ENCODE results near the gene SLC25A48. TPM values are rescaled to one million over a fixed set of nuclear protein-coding genes. Genes with fewer than 3 reads are reported as not detected.

SLC25A48 gene
- polyA plus RNA-seq, 5 donors, result 0.72 to 1.8 (median 0.85) TPM

DNA sequence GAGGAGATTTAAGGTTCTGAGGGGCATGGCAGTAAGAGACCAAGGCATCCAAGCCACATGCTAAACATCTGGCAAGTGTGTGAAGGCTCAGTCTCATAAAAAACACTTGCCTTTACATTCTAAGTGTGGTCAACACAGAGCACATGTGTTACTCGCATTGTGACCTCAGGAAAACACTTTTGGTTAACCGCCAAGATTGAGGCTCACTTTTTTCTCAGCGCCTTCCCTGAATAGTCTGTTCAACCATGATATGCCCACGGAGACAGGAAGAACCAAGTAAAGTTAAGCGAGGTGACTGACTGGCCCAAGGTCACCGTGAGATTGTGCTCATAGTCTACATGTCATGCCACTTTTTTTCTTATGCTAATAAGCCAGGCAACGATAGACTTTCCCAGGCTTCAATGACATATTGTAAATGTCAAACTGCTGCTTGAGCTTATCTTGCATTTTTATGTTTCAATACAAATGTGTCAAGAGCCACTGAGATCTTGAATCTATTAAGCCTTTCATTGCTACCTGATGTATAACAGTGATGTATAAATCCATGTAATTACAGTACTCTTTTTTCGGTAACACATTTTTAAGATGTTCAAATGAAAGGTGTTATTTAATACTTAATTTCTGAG is 82.3 kb downstream of the SLC25A48 start:
- DNase-seq, result no peak

DNA sequence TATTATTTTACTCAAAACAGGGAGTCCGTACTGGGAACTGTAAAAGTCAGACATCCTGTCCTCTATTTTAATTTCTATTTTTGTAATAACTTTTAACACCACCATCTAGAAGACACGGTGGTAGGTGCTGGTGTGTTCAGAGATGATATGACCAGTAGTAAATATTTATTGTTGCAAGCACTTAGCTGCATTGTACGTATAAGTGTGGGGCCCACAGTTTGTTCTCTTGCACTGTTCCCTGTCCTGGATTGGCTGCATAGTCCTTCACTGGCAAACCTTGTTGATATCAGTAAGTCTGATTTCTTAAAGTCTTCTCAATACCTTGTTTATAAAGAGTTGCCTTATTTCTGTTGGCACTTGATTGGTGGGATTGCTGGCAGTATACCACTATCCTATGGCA is 85.7 kb downstream of the SLC25A48 start:
- no peak for DNase-seq

DNA sequence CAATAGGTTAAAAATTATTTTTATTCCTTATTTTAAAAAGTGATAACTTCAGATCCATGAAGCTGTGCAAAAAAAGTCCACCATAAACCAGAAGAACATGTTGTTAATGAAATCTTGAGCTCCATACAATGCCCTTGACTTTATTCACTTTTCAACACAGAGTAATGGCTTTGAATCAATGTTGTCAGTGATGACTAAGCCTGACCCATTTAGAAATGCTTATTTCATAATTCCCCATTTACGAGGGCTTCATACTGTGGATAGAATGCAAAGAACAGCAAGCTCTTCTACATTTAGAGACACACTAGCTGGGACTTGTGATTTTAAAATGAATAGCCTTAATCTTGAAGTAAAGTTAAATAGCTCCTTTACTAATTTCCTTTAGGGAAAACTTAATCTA is 86.9 kb downstream of the SLC25A48 start:
- DNase-seq, result no peak

DNA sequence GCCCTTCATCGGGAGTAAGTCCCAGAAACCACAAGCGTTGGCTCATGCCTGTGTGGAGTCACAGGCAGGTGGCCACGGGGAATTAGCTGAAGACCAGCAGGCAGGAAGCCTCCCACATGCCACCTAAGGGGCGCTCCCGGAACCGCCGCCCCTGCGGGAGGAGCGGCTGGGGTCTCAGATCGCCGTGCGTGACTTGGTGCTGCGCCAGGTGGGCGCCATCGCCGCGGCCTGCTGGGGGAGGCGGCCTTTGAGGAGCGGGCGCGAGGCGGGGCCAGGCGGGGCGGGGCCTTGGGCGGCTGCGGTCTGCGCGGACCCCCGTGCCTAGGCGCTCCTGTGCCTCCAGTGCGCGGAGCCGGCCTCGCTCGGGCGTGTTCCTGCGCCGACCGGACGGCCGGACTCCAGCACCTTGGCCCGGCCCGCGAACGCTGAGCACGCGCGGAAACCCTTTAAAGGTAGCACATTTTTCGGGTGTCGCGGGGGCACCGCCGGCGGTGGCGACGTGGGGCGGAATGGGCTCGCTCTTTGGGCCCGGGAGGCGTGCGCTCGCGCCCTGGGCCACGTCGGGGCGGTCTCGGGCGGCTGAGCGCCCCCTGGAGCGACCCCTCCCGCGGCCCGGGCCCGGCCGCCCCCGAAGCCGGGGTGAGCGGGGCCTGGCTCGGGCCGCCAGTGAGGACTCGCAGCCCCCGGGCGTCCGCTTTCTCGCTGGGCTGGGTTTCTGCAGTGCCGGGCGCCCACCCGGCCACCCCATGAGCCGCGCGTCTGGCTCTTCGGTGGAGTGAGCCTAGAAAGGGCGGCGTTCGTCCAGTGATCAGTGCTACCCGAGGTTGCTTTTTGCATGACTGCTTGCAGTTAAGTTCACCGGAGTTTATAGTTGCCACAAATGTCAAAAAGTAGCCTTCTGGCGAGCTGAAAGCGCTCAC is 95.8 kb downstream of the SLC25A48 start:
- DNase-seq, result no peak

DNA sequence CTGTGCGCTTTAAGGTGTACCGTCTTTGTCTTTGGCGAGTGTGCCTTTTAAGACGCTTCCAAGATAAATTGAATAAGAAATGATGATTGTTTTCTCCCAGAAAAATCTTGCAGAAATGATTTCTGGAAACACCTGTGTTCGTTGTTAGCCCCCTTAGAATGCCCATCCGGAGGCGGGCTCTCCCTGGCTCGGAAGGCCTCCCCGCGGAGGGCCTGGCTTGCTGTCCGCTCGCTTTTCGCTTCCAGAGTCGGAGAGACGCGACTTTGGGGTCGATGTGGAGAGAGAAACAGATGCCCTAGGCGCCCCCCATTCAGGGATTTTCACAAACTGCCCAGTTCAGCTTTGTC is 96.5 kb downstream of the SLC25A48 start:
- no peak for DNase-seq

DNA sequence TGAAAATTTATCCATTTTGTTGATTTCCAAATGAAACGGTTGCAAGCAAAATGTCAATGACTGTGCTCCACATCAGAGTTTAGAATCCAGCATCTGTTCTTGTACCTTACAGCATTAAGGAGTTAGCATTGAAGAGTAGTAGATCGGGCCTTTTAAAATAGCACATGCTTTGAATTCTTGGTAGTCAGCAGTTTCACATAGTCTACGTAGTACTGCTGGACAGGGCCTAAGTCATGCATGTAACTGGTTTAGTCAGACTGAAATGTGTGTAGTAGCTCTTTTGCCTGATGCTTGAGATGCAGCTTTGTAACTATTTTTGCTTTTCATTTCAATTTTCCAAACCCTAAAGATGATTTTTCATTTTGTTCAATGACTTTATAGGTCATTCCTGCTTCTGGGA is 100.5 kb downstream of the SLC25A48 start:
- no peak for DNase-seq

DNA sequence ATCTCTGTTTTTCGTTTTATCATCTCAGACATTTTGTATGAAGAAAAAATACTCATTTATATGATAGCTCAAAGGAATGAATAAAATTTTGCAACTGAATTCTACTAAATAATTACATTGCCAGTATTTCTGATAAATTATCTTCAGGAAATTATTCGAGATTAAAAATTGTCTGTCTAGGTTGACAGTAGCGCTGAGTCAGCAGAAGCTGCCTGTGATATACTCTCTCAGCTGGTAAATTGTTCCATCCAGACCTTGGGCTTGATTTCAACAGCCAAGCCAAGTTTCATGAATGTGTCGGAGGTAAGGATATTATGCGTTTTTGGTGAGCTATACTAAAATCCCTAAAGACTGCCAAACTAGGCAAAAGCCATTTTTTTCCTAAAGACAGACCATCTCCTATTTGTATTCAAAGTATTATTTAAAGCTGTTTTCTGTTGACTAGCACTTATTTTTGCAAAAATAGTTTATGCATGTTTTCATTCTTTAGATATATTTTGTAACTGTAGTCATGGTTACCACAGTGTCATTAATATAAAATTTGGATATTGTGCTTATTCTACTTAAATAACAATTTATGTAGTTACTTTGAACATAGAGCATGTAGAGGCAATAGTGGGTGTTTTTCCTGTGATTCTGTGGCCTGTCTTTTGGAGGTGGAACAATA is 102.9 kb downstream of the SLC25A48 start:
- peak; percentile 45 to 72 for DNase-seq

Other genes starting within 250 kb of the SLC25A48 start
- gene IL9, start 61.2 kb downstream of the SLC25A48 start, polyA plus RNA-seq (ENCODE audit: insufficient read depth in 1 of 5, insufficient read length in 5 of 5, low replicate concordance in 1 of 5), result not detected
- gene LECT2, start 120.3 kb downstream of the SLC25A48 start, polyA plus RNA-seq (ENCODE audit: insufficient read depth in 1 of 5, insufficient read length in 5 of 5, low replicate concordance in 1 of 5), result 1 to 10 TPM in 2 of 5 donors, under 1 TPM in 3; 0.58 to 1.7 (median 0.98) TPM
- 100 to 1,000 TPM; 126 to 164 (median 135) TPM for gene TGFBI, start 194.3 kb downstream of the SLC25A48 start, polyA plus RNA-seq (ENCODE audit: insufficient read depth in 1 of 5, insufficient read length in 5 of 5, low replicate concordance in 1 of 5)

All from right lung (tissue), 5 donors.